Neural crest cell (in vitro differentiated cells): ENCODE results near the gene SPTBN2. TPM values are rescaled to one million over a fixed set of nuclear protein-coding genes. Genes with fewer than 3 reads are reported as not detected.
A peak's percentile ranks its signal among the peaks of the same experiment; 100 is the strongest.
"Not testable (repeated sequence)": the region's sequence is repeated elsewhere in the genome, so short reads cannot be mapped to it uniquely, and the experiment has no call there.

Experiments used
- DNase-seq: peaks from one replicate; pipeline ENCODE4 v3.0.0; 2021; ENCODE audit warnings: low read depth, mixed read lengths, low spot score
- H3K27ac Mint-ChIP-seq: one replicate; pipeline ENCODE4 v1.8.0; 2021; ENCODE audit warnings: mild to moderate bottlenecking, mixed read lengths; ENCODE audit not compliant: unreplicated experiment
- H3K27me3 Mint-ChIP-seq: 2 replicates; pipeline ENCODE4 v1.8.0; 2021; ENCODE audit warnings: low read depth, mild to moderate bottlenecking, mixed read lengths
- H3K36me3 Mint-ChIP-seq: 2 replicates; pipeline ENCODE4 v1.8.0; 2021; ENCODE audit warnings: low read depth, mild to moderate bottlenecking, mixed read lengths
- H3K4me1 Mint-ChIP-seq: 2 replicates; pipeline ENCODE4 v1.8.0; 2021; ENCODE audit warnings: mixed read lengths
- H3K4me3 Mint-ChIP-seq: one replicate; pipeline ENCODE4 v1.8.0; 2021; ENCODE audit warnings: mild to moderate bottlenecking, mixed read lengths
- H3K9me3 Mint-ChIP-seq: 2 replicates; pipeline ENCODE4 v1.8.0; 2021; ENCODE audit warnings: mixed read lengths
- CTCF ChIP-seq: fragments of 200-600 bp; sonication (generic); conservative IDR thresholded peaks from 2 replicates; pipeline ENCODE4 v1.5.0; 2021; ENCODE audit warnings: antibody characterized with exemption, mild to moderate bottlenecking
- total RNA-seq: library from RNA; stranded (reverse); gene quantifications from 2 replicates; pipeline ENCODE4 v1.2.1, GENCODE V29; 2021

Gene SPTBN2
- total RNA-seq, 1 donor from 2014 or later: 43.6 TPM

GRCh38 chr11:66729447-66729846, 431 bp upstream of the SPTBN2 start:
- Mint-ChIP-seq H3K9me3 (no peaks in the 10 kb centered on the region), H3K36me3 (no peaks in the 10 kb centered on the region), H3K4me3 (peak overlapping the region; percentile 92), H3K27me3 (peaks cover 71% of the 10 kb centered on the region), H3K27ac (no peak overlapping the region), H3K4me1 (peaks cover 24% of the 10 kb centered on the region)
- DNase-seq: no peak
- no peak for TF ChIP-seq CTCF

DNA sequence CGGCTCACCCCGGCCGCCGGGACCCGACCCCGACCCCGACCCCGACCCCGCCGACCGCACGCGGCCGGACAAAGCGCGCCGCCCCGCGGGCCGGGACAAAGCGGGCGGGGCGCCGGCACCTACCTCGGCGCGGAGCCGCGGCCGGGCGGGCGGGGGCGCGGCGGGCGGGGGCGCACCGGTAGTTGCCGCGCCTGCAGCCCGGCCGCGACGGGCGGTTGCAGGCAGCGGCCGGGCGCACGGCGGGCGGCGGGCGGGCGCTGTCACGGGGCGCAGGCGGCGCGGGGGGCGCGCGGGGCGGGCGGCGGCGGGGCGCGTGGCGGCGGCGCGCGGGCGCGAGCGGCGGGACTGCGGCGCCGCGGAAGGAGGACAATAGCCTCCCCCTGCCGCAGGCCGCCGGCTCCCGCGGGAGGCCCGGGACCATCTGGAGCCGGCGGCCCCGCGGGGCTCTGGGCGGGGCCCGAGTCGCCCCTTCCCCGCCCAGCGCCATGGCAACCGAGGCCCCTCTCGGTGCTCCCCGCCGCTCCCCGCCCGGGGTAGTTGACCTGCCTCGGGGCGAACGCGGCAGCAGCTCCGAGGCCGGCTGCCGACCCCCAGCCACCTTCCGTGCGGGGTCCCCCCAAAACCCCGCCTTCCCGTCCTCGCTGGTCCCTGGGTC, 851 bp downstream of the SPTBN2 start:
- H3K27ac Mint-ChIP-seq: peak overlapping the region; percentile 89
- no peaks in the 10 kb centered on the region for H3K36me3 Mint-ChIP-seq
- DNase-seq: peak; percentile 27
- peak overlapping the region; percentile 92 for H3K4me3 Mint-ChIP-seq
- TF ChIP-seq CTCF: no peak
- no peaks in the 10 kb centered on the region for H3K9me3 Mint-ChIP-seq
- peaks cover 62% of the 10 kb centered on the region for H3K27me3 Mint-ChIP-seq
- peaks cover 24% of the 10 kb centered on the region for H3K4me1 Mint-ChIP-seq

DNA sequence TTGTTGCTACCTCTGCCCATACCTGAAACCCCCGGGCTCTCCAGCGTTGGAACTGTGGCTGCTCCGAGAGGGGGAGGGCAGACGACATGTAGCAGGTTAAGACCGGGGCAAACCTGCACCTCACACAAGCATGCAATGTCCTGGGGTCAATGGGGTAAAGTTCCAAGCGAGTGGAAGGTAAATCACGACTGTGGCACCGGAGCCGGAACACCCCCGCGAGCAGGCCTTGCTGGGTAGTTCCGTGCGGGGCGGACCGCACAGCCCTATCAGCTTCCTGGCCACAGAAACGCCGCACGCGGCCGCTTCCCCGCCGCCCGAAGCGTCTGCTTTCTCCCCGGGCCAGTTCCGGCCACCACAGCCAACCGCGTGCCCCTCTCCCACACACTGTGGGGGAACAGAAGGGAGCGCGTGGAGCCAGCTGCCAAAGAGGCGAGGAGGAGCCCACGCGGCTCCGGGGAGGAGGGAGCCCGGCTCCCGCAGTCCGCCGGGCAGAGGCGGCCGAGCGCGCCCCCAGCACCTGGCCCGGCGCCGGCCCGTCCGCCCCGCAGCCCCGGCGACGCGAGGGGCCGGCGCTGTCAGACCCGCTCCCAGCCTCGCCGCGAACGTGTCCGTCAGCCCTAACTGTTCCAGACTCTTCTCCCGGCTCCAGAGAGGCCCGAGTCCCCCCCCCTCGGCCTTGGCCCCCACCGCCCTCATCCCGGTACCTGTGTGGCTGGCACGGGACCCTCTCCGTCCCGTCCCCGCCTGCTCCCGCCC, 1.6 kb downstream of the SPTBN2 start:
- Mint-ChIP-seq H3K9me3 (no peaks in the 10 kb centered on the region), H3K27me3 (peaks cover 57% of the 10 kb centered on the region), H3K36me3 (no peaks in the 10 kb centered on the region), H3K4me1 (peaks cover 24% of the 10 kb centered on the region), H3K4me3 (peak overlapping the region; percentile 84), H3K27ac (no peak overlapping the region)
- no peak for TF ChIP-seq CTCF
- DNase-seq: peak; percentile 12

DNA sequence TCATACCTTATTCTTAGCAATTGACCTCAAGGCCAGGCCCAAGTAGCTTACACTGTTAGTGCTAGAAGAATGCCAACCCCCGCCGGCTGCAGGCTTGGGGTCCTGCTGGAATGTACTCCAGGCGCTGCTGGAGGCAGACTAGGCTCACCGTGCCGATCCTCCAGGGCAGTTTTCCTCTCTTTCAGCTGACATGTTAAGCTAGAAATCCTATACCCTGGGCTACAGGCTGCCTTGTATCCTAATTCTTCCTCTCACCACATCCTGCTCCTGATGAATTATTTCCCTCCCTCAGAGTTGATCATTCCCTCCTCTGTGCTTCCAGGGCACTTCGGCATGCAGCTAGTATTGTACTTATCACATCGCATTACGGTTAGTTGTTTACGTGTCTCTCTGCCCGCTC, 3.4 kb downstream of the SPTBN2 start:
- Mint-ChIP-seq H3K36me3 (no peaks in the 10 kb centered on the region), H3K9me3 (no peaks in the 10 kb centered on the region), H3K4me3 (peak overlapping the region; percentile 84), H3K4me1 (peaks cover 25% of the 10 kb centered on the region), H3K27ac (no peak overlapping the region), H3K27me3 (peaks cover 46% of the 10 kb centered on the region)
- DNase-seq: no peak
- TF ChIP-seq CTCF: no peak

DNA sequence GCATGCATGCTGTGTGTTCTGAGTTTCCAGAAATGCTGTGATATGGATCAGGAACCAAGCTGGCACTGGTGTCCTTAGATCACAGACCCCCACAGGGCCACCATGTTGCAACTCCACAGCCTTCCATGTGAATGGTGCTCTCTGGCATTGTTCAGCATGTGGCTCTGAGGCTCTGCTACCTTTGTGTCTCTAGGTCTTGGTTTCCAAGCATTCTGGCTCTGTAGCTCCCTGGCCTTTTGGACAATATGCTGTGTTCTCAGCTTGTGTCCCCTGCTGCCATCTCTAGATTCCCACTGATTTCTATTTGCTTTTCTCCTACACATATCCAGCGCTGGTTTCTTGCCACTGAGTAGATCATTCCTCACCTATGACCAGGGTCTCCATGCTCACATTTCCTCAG, 3.9 kb downstream of the SPTBN2 start:
- no peak for TF ChIP-seq CTCF
- peaks cover 31% of the 10 kb centered on the region for H3K4me1 Mint-ChIP-seq
- peak overlapping the region; percentile 84 for H3K4me3 Mint-ChIP-seq
- DNase-seq: no peak
- H3K27me3 Mint-ChIP-seq: peaks cover 45% of the 10 kb centered on the region
- no peaks in the 10 kb centered on the region for H3K9me3 Mint-ChIP-seq
- no peak overlapping the region for H3K27ac Mint-ChIP-seq
- no peaks in the 10 kb centered on the region for H3K36me3 Mint-ChIP-seq

GRCh38 chr11:66724167-66724566, 4.8 kb downstream of the SPTBN2 start:
- H3K9me3 Mint-ChIP-seq, H3K4me3 Mint-ChIP-seq: not testable (repeated sequence)
- peaks cover 38% of the 10 kb centered on the region for H3K27me3 Mint-ChIP-seq

More at GRCh38 chr11:66724167-66724566, 4.8 kb downstream of the SPTBN2 start:
- not testable (repeated sequence) for H3K36me3 Mint-ChIP-seq, H3K27ac Mint-ChIP-seq, DNase-seq
- peaks cover 33% of the 10 kb centered on the region for H3K4me1 Mint-ChIP-seq
